GM12878 (cell line): Measurements from ENCODE around the gene EHD2. TPM values are rescaled to one million over a fixed set of nuclear protein-coding genes. Genes with fewer than 3 reads are reported as not detected.

Experiments
- CBFB ChIP-seq: IDR thresholded peaks from 2 replicates; pipeline ENCODE4 v1.6.1; 2016; ENCODE audit warnings: antibody characterized with exemption, low read depth
- FOXM1 ChIP-seq: IDR thresholded peaks from 2 replicates; pipeline ENCODE4 v1.6.1; 2012; ENCODE audit warnings: low read depth, mild to moderate bottlenecking, inconsistent platforms, low read length, moderate library complexity
- MYC ChIP-seq: IDR thresholded peaks from 2 replicates; pipeline ENCODE4 v1.6.1; 2011; ENCODE audit warnings: mild to moderate bottlenecking, low read length, moderate library complexity, inconsistent platforms; ENCODE audit not compliant: insufficient read depth, insufficient replicate concordance, insufficient read length, severe bottlenecking
- ZBTB4 ChIP-seq: fragments of 450-650 bp; formaldehyde crosslinking; IDR thresholded peaks from 2 replicates; pipeline ENCODE4 v1.4.0; 2022; ENCODE audit warnings: mild to moderate bottlenecking, moderate library complexity
- polyA plus RNA-seq, 11 experiments: library from polyadenylated mRNA; depleted of rRNA in 4 of 11; unstranded in 6 of 11; stranded (reverse) in 5 of 11; fragments of >200 nt; fragmentation: Nextera tagmentation in 4 of 11; fragmentation: Illumina TruSeq in 1 of 11; extraction: Ambion mirVana in 4 of 11; extraction: Trizol in 1 of 11; gene quantifications; 1 replicate in 1 of 11; 2 replicates in 10 of 11; pipeline versions ENCODE4 v1.2.1 to v1.2.3, GENCODE V29; 2011 to 2016; ENCODE audit warnings: inconsistent platforms in 2 of 11, missing spikeins in 2 of 11, low read depth in 1 of 11
- small RNA-seq: library from RNA; depleted of rRNA; stranded (forward); fragments of <200 nt; gene quantifications from one replicate; pipeline ENCODE3, GENCODE V24; 2014
- total RNA-seq, 4 experiments: library from RNA; depleted of rRNA in 3 of 4; stranded (reverse); fragments of >200 nt in 3 of 4; fragmentation: Illumina TruSeq in 1 of 4; extraction: Trizol in 1 of 4; gene quantifications; 2 replicates each; pipeline versions ENCODE4 v1.2.1 to v1.2.3, GENCODE V29; 2013 to 2021

EHD2 gene
- total and polyA plus RNA-seq, 10 of the 15 experiments (the other 5 are each of a cell fraction or from before 2014, with no cell fraction given), result 0.12 to 0.24 (median 0.23) TPM; not detected in 7

GRCh38 chr19:47792616-47793015 lies 79.4 kb downstream of the EHD2 start (continued):
- TF ChIP-seq ZBTB4 (CRISPR knock-in tag) (no peak), MYC (no peak), CBFB (no peak), FOXM1 (no peak)

Small RNAs within 50 kb of the gene (small RNA-seq; reads per million reads assigned to genes)
- not detected for gene SNORD23

Other genes starting within 250 kb of the EHD2 start
Only the 7 nearest of the 11 such genes appear.
- 0.05 TPM in 1 of 2 replicates, not detected in the other for gene ZNF541, start 140.3 kb upstream of the EHD2 start, total RNA-seq (2014; rRNA removed)
- gene ZNF541, start 140.3 kb upstream of the EHD2 start, total RNA-seq (2014; rRNA removed; fragmentation: Illumina TruSeq; extraction: Trizol), result 0.04 TPM in 1 of 2 replicates, not detected in the other
- 0.08 TPM in 1 of 2 replicates, not detected in the other for gene ZNF541, start 140.3 kb upstream of the EHD2 start, total RNA-seq (2021)
- 0.05 and 0.06 TPM in 2 replicates for gene ZNF541, start 140.3 kb upstream of the EHD2 start, polyA plus RNA-seq (2011; rRNA removed)
- gene ZNF541, start 140.3 kb upstream of the EHD2 start, polyA plus RNA-seq (2014; fragmentation: Illumina TruSeq; extraction: Trizol), result 0.03 TPM in 1 of 2 replicates, not detected in the other
- not detected for gene ZNF541, start 140.3 kb upstream of the EHD2 start, polyA plus RNA-seq (2014; fragmentation: Nextera tagmentation; extraction: Ambion mirVana)
- not detected in 2 replicates for gene ZNF541, start 140.3 kb upstream of the EHD2 start, polyA plus RNA-seq (2014; rRNA removed)
- under 1 TPM; 0.09 to 0.12 TPM for gene ZNF541, start 140.3 kb upstream of the EHD2 start, polyA plus RNA-seq (2016; fragmentation: Nextera tagmentation; extraction: Ambion mirVana)
- 1.3 and 3.1 TPM in 2 replicates for gene BICRA, start 104.3 kb upstream of the EHD2 start, total RNA-seq (2014; rRNA removed)
- gene BICRA, start 104.3 kb upstream of the EHD2 start, total RNA-seq (2014; rRNA removed; fragmentation: Illumina TruSeq; extraction: Trizol), result 1.4 and 1.7 TPM in 2 replicates
- 9.5 and 15.3 TPM in 2 replicates for gene BICRA, start 104.3 kb upstream of the EHD2 start, total RNA-seq (2021)
- gene BICRA, start 104.3 kb upstream of the EHD2 start, polyA plus RNA-seq (2011; rRNA removed), result 0.35 and 1.0 TPM in 2 replicates
- 5.0 and 7.7 TPM in 2 replicates for gene BICRA, start 104.3 kb upstream of the EHD2 start, polyA plus RNA-seq (2014; fragmentation: Illumina TruSeq; extraction: Trizol)
- gene BICRA, start 104.3 kb upstream of the EHD2 start, polyA plus RNA-seq (2014; fragmentation: Nextera tagmentation; extraction: Ambion mirVana), result under 1 TPM; 0.11 to 0.18 TPM
- gene BICRA, start 104.3 kb upstream of the EHD2 start, polyA plus RNA-seq (2014; rRNA removed), result 3.8 and 5.1 TPM in 2 replicates
- 1 to 10 TPM; 1.3 to 1.4 TPM for gene BICRA, start 104.3 kb upstream of the EHD2 start, polyA plus RNA-seq (2016; fragmentation: Nextera tagmentation; extraction: Ambion mirVana)
- gene NOP53, start 32.1 kb downstream of the EHD2 start, total RNA-seq (2014; rRNA removed), result 254 and 317 TPM in 2 replicates
- gene NOP53, start 32.1 kb downstream of the EHD2 start, total RNA-seq (2014; rRNA removed; fragmentation: Illumina TruSeq; extraction: Trizol), result 180 and 186 TPM in 2 replicates
- gene NOP53, start 32.1 kb downstream of the EHD2 start, total RNA-seq (2021), result 336 and 356 TPM in 2 replicates
- gene NOP53, start 32.1 kb downstream of the EHD2 start, polyA plus RNA-seq (2011; rRNA removed), result 198 and 222 TPM in 2 replicates
- 69.0 and 148 TPM in 2 replicates for gene NOP53, start 32.1 kb downstream of the EHD2 start, polyA plus RNA-seq (2014; fragmentation: Illumina TruSeq; extraction: Trizol)
- gene NOP53, start 32.1 kb downstream of the EHD2 start, polyA plus RNA-seq (2014; fragmentation: Nextera tagmentation; extraction: Ambion mirVana), result 10 to 100 TPM in 1 of 2 experiments, 1 to 10 TPM in 1; 6.0 to 32.3 TPM
- 386 and 428 TPM in 2 replicates for gene NOP53, start 32.1 kb downstream of the EHD2 start, polyA plus RNA-seq (2014; rRNA removed)
- gene NOP53, start 32.1 kb downstream of the EHD2 start, polyA plus RNA-seq (2016; fragmentation: Nextera tagmentation; extraction: Ambion mirVana), result 10 to 100 TPM; 71.4 to 94.2 TPM
- 120 and 125 TPM in 2 replicates for gene SELENOW, start 65.3 kb downstream of the EHD2 start, total RNA-seq (2014; rRNA removed)
- 58.5 and 62.8 TPM in 2 replicates for gene SELENOW, start 65.3 kb downstream of the EHD2 start, total RNA-seq (2014; rRNA removed; fragmentation: Illumina TruSeq; extraction: Trizol)
- 53.3 and 55.6 TPM in 2 replicates for gene SELENOW, start 65.3 kb downstream of the EHD2 start, total RNA-seq (2021)
- gene SELENOW, start 65.3 kb downstream of the EHD2 start, polyA plus RNA-seq (2011; rRNA removed), result 50.1 and 70.5 TPM in 2 replicates
- 49.6 and 71.6 TPM in 2 replicates for gene SELENOW, start 65.3 kb downstream of the EHD2 start, polyA plus RNA-seq (2014; fragmentation: Illumina TruSeq; extraction: Trizol)
- gene SELENOW, start 65.3 kb downstream of the EHD2 start, polyA plus RNA-seq (2014; fragmentation: Nextera tagmentation; extraction: Ambion mirVana), result 100 to 1,000 TPM; 127 to 186 TPM
- 107 and 114 TPM in 2 replicates for gene SELENOW, start 65.3 kb downstream of the EHD2 start, polyA plus RNA-seq (2014; rRNA removed)
- 100 to 1,000 TPM in 1 of 2 experiments, 10 to 100 TPM in 1; 95.4 to 106 TPM for gene SELENOW, start 65.3 kb downstream of the EHD2 start, polyA plus RNA-seq (2016; fragmentation: Nextera tagmentation; extraction: Ambion mirVana)
- gene TPRX1, start 91.1 kb downstream of the EHD2 start, total RNA-seq (2014; rRNA removed), result not detected in 2 replicates
- gene TPRX1, start 91.1 kb downstream of the EHD2 start, total RNA-seq (2014; rRNA removed; fragmentation: Illumina TruSeq; extraction: Trizol), result not detected in 2 replicates
- not detected in 2 replicates for gene TPRX1, start 91.1 kb downstream of the EHD2 start, total RNA-seq (2021)
- not detected in 2 replicates for gene TPRX1, start 91.1 kb downstream of the EHD2 start, polyA plus RNA-seq (2011; rRNA removed)
- gene TPRX1, start 91.1 kb downstream of the EHD2 start, polyA plus RNA-seq (2014; fragmentation: Illumina TruSeq; extraction: Trizol), result not detected in 2 replicates
- gene TPRX1, start 91.1 kb downstream of the EHD2 start, polyA plus RNA-seq (2014; fragmentation: Nextera tagmentation; extraction: Ambion mirVana), result not detected
- not detected in 2 replicates for gene TPRX1, start 91.1 kb downstream of the EHD2 start, polyA plus RNA-seq (2014; rRNA removed)
- not detected for gene TPRX1, start 91.1 kb downstream of the EHD2 start, polyA plus RNA-seq (2016; fragmentation: Nextera tagmentation; extraction: Ambion mirVana)
- gene CRX, start 108.5 kb downstream of the EHD2 start, total RNA-seq (2014; rRNA removed), result not detected in 2 replicates
- not detected in 2 replicates for gene CRX, start 108.5 kb downstream of the EHD2 start, total RNA-seq (2014; rRNA removed; fragmentation: Illumina TruSeq; extraction: Trizol)
- not detected in 2 replicates for gene CRX, start 108.5 kb downstream of the EHD2 start, total RNA-seq (2021)
- gene CRX, start 108.5 kb downstream of the EHD2 start, polyA plus RNA-seq (2011; rRNA removed), result not detected in 2 replicates
- gene CRX, start 108.5 kb downstream of the EHD2 start, polyA plus RNA-seq (2014; fragmentation: Illumina TruSeq; extraction: Trizol), result not detected in 2 replicates
- not detected for gene CRX, start 108.5 kb downstream of the EHD2 start, polyA plus RNA-seq (2014; fragmentation: Nextera tagmentation; extraction: Ambion mirVana)
- not detected in 2 replicates for gene CRX, start 108.5 kb downstream of the EHD2 start, polyA plus RNA-seq (2014; rRNA removed)
- not detected for gene CRX, start 108.5 kb downstream of the EHD2 start, polyA plus RNA-seq (2016; fragmentation: Nextera tagmentation; extraction: Ambion mirVana)
- not detected in 2 replicates for gene TPRX2, start 145.8 kb downstream of the EHD2 start, total RNA-seq (2014; rRNA removed)
- not detected in 2 replicates for gene TPRX2, start 145.8 kb downstream of the EHD2 start, total RNA-seq (2014; rRNA removed; fragmentation: Illumina TruSeq; extraction: Trizol)
- not detected in 2 replicates for gene TPRX2, start 145.8 kb downstream of the EHD2 start, total RNA-seq (2021)
- gene TPRX2, start 145.8 kb downstream of the EHD2 start, polyA plus RNA-seq (2011; rRNA removed), result not detected in 2 replicates
- gene TPRX2, start 145.8 kb downstream of the EHD2 start, polyA plus RNA-seq (2014; fragmentation: Illumina TruSeq; extraction: Trizol), result not detected in 2 replicates
- not detected for gene TPRX2, start 145.8 kb downstream of the EHD2 start, polyA plus RNA-seq (2014; fragmentation: Nextera tagmentation; extraction: Ambion mirVana)
- gene TPRX2, start 145.8 kb downstream of the EHD2 start, polyA plus RNA-seq (2014; rRNA removed), result not detected in 2 replicates
- not detected for gene TPRX2, start 145.8 kb downstream of the EHD2 start, polyA plus RNA-seq (2016; fragmentation: Nextera tagmentation; extraction: Ambion mirVana)